ENCODE measurements around the gene ARHGEF28.

- TF ChIP-seq REST (IDR thresholded peaks at IDR 0.05; ENCODE audit: insufficient replicate concordance, low read depth) (no peak), GABPA (IDR thresholded peaks at IDR 0.05; ENCODE audit: low read depth) (no peak), CTCF (IDR thresholded peaks at IDR 0.05; ENCODE audit: insufficient read depth, low read length) (no peak), POLR2AphosphoS5 (IDR thresholded peaks at IDR 0.05; ENCODE audit: low read depth) (no peak), SPI1 (IDR thresholded peaks at IDR 0.05; ENCODE audit: borderline replicate concordance, low read depth) (no peak)
Measured at GRCh38 chr5:73629456-73629855, 3.5 kb downstream of the ARHGEF28 start.

Measured in HL-60 (cell line).